Choroid plexus epithelial cell (primary cell): ENCODE measurements around the gene SERPINA4.

Experiments
- DNase-seq: peaks from one replicate; pipeline ENCODE4 v3.0.0-alpha.2; 2010; ENCODE audit warnings: low read depth
- H3K4me3 ChIP-seq: 2 replicates; pipeline ENCODE4 v1.5.1; 2011; ENCODE audit warnings: low read depth, mild to moderate bottlenecking, control low read depth, low read length, moderate library complexity
- TF ChIP-seq, protein P1 (sequence below): conservative IDR thresholded peaks from 2 replicates; pipeline ENCODE4 v1.5.1; 2011; ENCODE audit warnings: low read depth, mild to moderate bottlenecking, control low read depth, inconsistent platforms, low read length, moderate library complexity

SERPINA4 gene

DNA sequence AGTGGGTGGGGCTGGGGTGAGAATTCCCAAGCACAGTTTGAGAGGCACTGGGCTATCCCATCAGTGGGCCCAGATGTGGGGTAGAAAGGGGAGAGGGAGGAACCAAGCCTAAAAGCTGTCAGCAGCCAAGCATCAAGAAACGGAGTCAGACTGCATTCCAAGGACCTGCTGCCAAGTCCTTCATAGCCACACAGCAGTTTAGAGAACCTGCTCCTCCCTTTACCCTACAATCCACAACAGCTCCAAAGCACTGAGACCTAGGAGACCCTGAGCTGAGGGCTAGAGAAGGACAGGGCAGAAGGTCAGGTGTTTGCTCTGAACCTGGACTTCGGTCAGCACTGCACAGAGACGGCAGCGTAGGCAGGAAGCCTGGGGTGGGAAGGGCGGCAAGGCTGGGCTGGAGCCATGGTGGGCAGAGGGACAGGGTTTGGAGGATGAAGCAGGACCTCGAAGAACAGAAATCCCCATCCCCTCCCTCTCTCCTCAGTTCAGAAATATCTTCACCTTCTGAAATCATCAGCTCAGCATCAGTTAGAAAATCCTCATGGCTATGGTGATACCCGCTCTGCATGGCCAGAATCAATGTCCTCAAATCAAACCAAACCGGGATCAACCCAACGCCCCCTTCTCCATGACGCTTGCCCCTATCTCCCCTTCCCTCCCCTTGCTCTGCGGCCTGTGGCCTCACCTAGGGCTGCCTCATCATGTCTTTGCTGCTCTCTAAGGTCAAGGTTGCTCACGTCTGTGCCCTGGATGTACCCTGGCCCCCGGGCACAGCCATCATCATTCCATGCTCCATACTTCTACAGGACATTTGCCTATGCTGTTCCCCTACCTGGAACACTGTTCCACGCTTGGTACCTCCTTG is 12.9 kb upstream of the SERPINA4 start:
- H3K4me3 ChIP-seq, result no peak overlapping the region
- TF ChIP-seq, protein P1, sequence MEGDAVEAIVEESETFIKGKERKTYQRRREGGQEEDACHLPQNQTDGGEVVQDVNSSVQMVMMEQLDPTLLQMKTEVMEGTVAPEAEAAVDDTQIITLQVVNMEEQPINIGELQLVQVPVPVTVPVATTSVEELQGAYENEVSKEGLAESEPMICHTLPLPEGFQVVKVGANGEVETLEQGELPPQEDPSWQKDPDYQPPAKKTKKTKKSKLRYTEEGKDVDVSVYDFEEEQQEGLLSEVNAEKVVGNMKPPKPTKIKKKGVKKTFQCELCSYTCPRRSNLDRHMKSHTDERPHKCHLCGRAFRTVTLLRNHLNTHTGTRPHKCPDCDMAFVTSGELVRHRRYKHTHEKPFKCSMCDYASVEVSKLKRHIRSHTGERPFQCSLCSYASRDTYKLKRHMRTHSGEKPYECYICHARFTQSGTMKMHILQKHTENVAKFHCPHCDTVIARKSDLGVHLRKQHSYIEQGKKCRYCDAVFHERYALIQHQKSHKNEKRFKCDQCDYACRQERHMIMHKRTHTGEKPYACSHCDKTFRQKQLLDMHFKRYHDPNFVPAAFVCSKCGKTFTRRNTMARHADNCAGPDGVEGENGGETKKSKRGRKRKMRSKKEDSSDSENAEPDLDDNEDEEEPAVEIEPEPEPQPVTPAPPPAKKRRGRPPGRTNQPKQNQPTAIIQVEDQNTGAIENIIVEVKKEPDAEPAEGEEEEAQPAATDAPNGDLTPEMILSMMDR, result no peak
- peak; percentile 27 for DNase-seq

DNA sequence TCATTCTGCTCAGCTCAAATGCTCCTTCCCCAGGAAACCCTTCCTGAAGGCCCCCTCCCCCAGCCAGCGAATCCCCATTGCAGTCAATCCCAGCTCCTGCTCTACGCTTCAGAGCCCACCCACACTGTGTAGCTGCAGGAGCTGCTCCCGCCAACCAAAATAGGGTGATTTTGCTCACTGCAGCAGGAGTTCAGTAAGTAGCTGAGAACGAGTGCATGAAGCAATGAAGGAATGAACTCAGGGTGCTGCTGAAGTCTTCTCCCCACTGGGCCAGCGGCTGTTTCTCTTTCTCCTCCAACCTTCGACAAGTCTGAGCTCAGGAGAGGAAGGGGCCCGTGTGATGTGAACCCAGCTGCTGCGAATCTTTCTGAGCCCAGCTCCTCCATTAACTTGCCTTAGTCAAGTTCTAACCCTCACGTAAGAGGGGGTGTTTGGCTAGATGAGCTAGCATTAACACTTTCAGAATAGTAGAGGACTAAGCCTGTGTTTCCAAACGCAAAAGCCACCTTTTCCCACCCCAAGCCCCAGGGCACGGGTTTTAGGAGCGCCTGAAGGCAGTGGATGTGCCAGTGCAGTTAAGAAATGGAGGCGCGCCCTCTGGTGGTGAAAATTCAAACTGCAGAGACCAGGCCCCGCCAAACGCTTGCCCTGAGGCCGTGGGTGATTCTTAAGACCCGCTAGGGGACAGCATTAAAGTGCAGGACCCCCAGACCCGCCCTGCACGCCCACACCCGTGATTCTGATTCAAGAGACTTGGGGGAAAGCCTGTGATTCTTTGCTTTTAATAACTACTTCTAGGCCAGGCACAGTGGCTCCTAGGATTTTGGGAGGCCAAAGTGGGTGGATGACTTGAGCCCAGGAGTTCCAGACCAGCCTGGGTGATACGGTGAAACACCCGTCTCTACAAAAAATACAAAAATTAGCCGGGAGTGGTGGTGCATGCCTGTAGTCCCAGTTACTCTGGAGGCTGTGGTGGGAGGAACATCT is 11.9 kb upstream of the SERPINA4 start:
- DNase-seq, result peak; percentile 69
- H3K4me3 ChIP-seq, result no peak overlapping the region
- TF ChIP-seq, protein P1, result peak; percentile 89

DNA sequence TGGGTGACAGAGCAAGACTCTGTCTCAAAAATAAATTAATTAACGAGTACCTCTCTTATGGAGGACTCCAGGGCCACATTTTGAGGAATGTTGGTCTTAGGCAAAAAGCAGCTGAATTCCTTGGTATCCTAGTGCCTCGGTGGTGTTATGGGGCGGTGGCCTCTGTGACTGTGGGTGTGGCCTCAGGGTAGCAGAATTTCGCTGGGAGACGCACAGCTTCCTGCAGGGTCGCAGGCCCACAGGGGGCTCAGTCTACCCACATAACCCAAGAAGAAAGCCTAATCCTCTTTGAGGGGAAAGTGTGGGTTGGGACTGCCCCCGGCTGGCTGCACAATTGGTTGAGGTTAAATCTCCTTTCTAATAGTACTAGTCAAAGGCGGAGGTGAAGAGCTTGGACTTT is 11.2 kb upstream of the SERPINA4 start:
- DNase-seq, result no peak
- TF ChIP-seq, protein P1, result no peak
- no peak overlapping the region for H3K4me3 ChIP-seq

DNA sequence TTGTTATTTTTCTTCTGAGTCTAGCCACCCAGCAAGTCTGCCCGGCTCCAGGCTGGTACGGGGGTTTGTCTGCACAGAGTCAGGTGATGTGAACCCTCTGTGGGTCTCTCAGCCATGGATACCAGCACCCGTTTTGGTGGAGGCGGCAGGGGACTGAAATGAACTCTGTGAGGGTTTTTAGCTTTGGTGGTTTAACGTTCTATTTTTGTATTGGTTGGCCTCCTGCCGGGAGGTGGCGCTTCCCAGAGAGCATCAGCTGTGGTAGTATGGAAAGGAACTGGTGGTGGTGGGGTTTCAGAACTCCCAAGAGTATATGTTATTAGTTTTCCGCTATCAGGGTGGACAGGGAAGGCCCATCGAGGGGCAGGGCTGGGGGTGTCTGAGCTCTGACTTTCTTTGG is 5.3 kb upstream of the SERPINA4 start:
- TF ChIP-seq, protein P1, result no peak
- no peak for DNase-seq
- H3K4me3 ChIP-seq, result no peak overlapping the region

DNA sequence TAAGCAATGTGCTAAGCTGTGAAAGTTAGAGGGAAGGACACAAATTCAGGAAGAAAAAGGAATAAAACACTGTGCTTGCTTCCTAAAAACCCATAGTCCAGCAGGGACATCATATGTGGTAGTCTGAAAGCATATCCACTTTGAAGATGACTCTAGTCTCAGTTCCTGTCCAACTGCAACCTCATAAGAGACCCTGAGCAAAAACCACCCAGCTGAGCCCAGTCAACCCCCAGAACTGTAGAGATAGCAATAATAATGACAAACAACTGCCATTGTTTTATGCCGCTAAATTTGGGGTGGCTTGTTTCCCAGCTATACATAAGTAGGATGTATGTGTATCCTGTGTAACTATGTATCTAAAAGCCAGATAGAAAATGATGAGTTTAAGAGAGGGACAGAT is 3.9 kb upstream of the SERPINA4 start:
- H3K4me3 ChIP-seq, result no peak overlapping the region
- no peak for DNase-seq
- TF ChIP-seq, protein P1, result no peak

DNA sequence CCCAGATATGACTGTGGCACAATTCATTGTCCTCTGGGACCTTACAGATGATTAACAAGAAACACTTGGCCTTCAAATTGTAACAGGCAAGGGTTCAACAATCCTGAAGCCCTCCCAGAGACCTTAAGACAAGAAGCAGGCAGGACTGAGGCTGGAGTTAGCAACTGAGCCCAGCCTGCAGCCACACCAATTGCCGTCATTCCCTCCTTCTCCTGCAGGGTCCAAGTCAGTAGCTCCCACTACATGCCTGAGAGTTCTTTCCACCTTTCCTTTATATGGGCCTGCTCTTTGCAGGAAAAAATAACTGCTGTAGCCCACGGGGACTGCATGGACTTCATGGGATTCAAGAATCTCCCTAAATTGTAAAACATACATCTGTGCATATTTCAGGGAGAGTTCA is 2.4 kb upstream of the SERPINA4 start:
- no peak overlapping the region for H3K4me3 ChIP-seq
- TF ChIP-seq, protein P1, result peak; percentile 24
- no peak for DNase-seq
